ENCODE data around the gene ANKS6.
A peak's percentile ranks its signal among the peaks of the same experiment; 100 is the strongest.

Gene ANKS6

GRCh38 chr9:98796364-98797101 is at the start of gene ANKS6:
ANKS6 (minus strand) TSS chr9:98796555; CDS start chr9:98796491, 64 bp downstream.
- DNase-seq, result peak in 13 of 14 donors; percentile 20 to 89 (median 63)

GRCh38 chr9:98846081-98846480 is 49.7 kb upstream of the ANKS6 start:
- no peak for DNase-seq

GRCh38 chr9:98842510-98842909 is 46.2 kb upstream of the ANKS6 start:
- no peak for DNase-seq

GRCh38 chr9:98839724-98840123 is 43.4 kb upstream of the ANKS6 start:
- no peak for DNase-seq

GRCh38 chr9:98838868-98839565 is 42.7 kb upstream of the ANKS6 start:
- DNase-seq, result no peak

- DNase-seq, result peak in 2 of 14 donors; percentile 48 to 96
Observed at GRCh38 chr9:98838155-98838867, 42.0 kb upstream of the ANKS6 start.

GRCh38 chr9:98837516-98837915 is 41.2 kb upstream of the ANKS6 start:
- DNase-seq, result peak in 1 of 14 donors; percentile 84

GRCh38 chr9:98836206-98836605 is 39.9 kb upstream of the ANKS6 start:
- DNase-seq, result no peak

- DNase-seq, result no peak
Observed at GRCh38 chr9:98834386-98834785, 38.0 kb upstream of the ANKS6 start.

- no peak for DNase-seq
Observed at GRCh38 chr9:98833090-98833956, 37.0 kb upstream of the ANKS6 start.

- no peak for DNase-seq
Observed at GRCh38 chr9:98832768-98833089, 36.4 kb upstream of the ANKS6 start.

- no peak for DNase-seq
Observed at GRCh38 chr9:98831696-98832095, 35.3 kb upstream of the ANKS6 start.

- DNase-seq, result no peak
Observed at GRCh38 chr9:98830554-98830953, 34.2 kb upstream of the ANKS6 start.

GRCh38 chr9:98829766-98830165 is 33.4 kb upstream of the ANKS6 start:
- no peak for DNase-seq

- DNase-seq, result no peak
Observed at GRCh38 chr9:98826716-98827115, 30.4 kb upstream of the ANKS6 start.

- no peak for DNase-seq
Observed at GRCh38 chr9:98825414-98825813, 29.1 kb upstream of the ANKS6 start.

GRCh38 chr9:98823666-98824334 is 27.4 kb upstream of the ANKS6 start:
- peak in 1 of 14 donors; percentile 91 for DNase-seq

GRCh38 chr9:98822661-98823060 is 26.3 kb upstream of the ANKS6 start:
- no peak for DNase-seq

GRCh38 chr9:98821831-98822230 is 25.5 kb upstream of the ANKS6 start:
- peak in 1 of 14 donors; percentile 40 for DNase-seq

GRCh38 chr9:98819231-98819630 is 22.9 kb upstream of the ANKS6 start:
- DNase-seq, result no peak

- DNase-seq, result no peak
Observed at GRCh38 chr9:98818764-98819163, 22.4 kb upstream of the ANKS6 start.

GRCh38 chr9:98815391-98815951 is 19.1 kb upstream of the ANKS6 start:
- no peak for DNase-seq
